HUES48 (cell line): ENCODE measurements around the gene HHAT.

Experiments used
- H3K27ac ChIP-seq: one replicate; pipeline ENCODE4 v1.7.0; 2013; ENCODE audit warnings: low read depth, low read length, inconsistent platforms
- H3K27me3 ChIP-seq: 2 replicates; pipeline ENCODE4 v1.6.1; 2013; ENCODE audit warnings: mild to moderate bottlenecking, low read length; ENCODE audit not compliant: control insufficient read depth, insufficient read depth
- H3K36me3 ChIP-seq: 2 replicates; pipeline ENCODE4 v1.6.1; 2013; ENCODE audit warnings: low read length; ENCODE audit not compliant: control insufficient read depth, insufficient read depth
- H3K4me1 ChIP-seq: 2 replicates; pipeline ENCODE4 v1.6.1; 2013; ENCODE audit warnings: mild to moderate bottlenecking, low read length; ENCODE audit not compliant: control insufficient read depth, insufficient read depth
- H3K4me3 ChIP-seq: 2 replicates; pipeline ENCODE4 v1.5.1; 2013; ENCODE audit warnings: mild to moderate bottlenecking, low read depth, low read length
- H3K9ac ChIP-seq: 2 replicates; pipeline ENCODE4 v1.6.1; 2013; ENCODE audit warnings: mild to moderate bottlenecking, low read depth, low read length, moderate library complexity
- H3K9me3 ChIP-seq: 2 replicates; pipeline ENCODE4 v1.6.1; 2013; ENCODE audit warnings: low read length; ENCODE audit not compliant: control insufficient read depth, insufficient read depth

HHAT gene

GRCh38 chr1:210506689-210507088 is 178.0 kb downstream of the HHAT start:
- Histone ChIP-seq H3K4me3 (no peak overlapping the region), H3K9ac (no peak overlapping the region), H3K27ac (no peak overlapping the region), H3K4me1 (peaks cover 8% of the 10 kb centered on the region; the same call in 1 of the 2 replicates), H3K27me3 (no peaks in the 10 kb centered on the region), H3K36me3 (no peaks in the 10 kb centered on the region), H3K9me3 (no peaks in the 10 kb centered on the region)

DNA sequence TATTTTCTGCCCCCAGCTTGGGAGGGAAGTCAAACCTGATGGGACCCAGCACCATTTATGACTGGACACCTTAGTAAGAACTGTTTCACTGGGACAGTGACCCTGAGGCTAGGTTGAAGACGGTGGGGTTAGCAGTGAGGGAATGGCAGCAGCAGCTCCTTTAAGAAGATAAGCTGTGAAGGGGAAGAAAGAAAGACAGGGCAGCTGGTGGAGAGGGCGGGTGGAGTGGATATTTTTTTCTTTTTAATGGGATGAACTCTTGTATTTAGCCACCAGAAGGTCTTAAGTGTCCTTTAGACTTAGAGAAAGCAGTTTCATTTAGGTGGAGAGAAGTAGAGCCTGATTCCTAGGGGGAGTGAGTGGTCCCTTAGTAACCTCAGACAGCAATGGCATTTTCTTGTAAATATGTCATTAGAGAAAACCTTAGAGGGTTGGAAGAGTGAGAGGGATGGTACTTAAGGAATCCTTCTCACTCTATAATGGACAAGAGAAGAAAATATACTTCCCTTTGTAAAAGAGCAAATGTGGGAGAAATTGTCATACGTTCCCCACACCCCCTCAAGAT is 187.5 kb downstream of the HHAT start:
- Histone ChIP-seq H3K27ac (no peak overlapping the region), H3K4me1 (no peaks in the 10 kb centered on the region), H3K4me3 (no peak overlapping the region), H3K27me3 (no peaks in the 10 kb centered on the region), H3K36me3 (no peaks in the 10 kb centered on the region), H3K9me3 (no peaks in the 10 kb centered on the region), H3K9ac (no peak overlapping the region)

DNA sequence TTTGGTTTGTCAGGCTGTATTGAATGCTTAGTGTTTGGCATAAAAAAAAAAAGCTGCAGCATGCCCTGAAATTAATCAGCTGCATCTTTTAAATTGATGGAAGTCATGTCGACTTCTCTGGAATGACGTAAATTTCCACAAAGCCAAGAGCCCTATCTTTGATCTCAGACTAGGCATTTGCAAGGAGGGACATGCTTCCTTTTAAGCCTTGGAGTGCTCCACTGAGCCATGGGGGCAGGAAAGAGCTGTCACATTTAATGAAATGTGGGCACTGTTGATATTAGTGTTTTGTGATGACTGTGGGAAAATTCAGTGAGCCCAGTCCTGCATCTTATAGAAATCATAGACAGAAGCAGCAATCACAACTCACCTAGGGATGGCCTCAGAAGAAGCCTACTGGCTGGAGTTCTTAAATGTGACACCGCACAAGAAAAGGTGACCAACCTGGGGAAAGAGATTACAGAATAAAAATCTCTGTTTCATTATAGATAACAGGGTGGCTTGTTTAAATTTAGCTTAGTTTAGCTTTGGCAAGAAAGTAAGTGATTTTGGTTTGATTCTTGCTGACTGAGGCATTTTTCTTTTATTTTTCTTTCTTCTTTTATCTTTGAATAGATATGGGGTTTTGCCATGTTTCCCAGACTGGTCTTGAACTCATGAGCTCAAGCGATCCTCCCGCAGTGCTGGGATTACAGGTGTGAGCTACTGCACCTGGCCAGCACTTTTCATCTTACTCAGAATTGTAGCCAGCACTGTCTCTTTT is 188.2 kb downstream of the HHAT start:
- H3K27me3 ChIP-seq: no peaks in the 10 kb centered on the region
- H3K9ac ChIP-seq: no peak overlapping the region
- H3K27ac ChIP-seq: no peak overlapping the region
- H3K4me3 ChIP-seq: no peak overlapping the region
- no peaks in the 10 kb centered on the region for H3K36me3 ChIP-seq
- no peaks in the 10 kb centered on the region for H3K4me1 ChIP-seq
- no peaks in the 10 kb centered on the region for H3K9me3 ChIP-seq

- Histone ChIP-seq H3K9me3 (no peaks in the 10 kb centered on the region), H3K4me3 (no peak overlapping the region), H3K27me3 (no peaks in the 10 kb centered on the region), H3K36me3 (no peaks in the 10 kb centered on the region), H3K27ac (no peak overlapping the region), H3K4me1 (no peaks in the 10 kb centered on the region), H3K9ac (no peak overlapping the region)
These were observed 195.1 kb downstream of the HHAT start for GRCh38 chr1:210523830-210524229.

DNA sequence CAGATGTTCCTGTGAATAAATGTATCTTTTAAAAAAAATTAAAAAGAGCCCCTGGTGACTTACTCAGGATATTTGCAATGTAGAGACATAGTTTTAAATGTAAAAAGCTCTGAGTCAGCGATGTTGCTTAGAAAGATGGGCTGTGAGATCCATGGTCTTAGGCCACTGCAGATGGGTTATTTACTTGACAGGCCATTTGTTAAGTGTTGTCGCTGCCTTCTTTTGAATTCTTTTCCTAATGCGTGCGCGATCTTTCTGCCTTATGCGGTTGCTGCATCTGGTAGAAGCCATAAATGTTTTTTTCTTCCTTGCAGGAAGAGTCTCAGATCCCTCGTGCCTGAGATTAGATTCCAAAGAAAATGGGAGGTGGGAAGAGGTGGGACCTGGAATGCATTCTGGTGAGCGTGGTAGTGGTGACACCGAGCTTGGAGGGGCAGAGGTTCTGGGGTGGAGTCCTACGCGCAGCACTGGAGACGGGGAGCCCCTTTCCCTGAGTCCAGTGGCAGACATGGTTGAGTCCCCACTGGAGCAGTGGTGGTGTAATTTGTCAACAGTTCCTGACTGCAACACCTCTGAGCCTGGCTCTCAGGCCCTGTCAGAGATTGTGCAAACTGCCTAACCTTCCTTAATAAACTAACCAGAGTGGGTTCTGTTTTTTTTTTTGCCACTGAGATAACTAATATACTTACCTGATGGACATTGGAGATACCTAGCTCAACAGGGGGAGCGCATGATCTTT is 197.2 kb downstream of the HHAT start:
- no peaks in the 10 kb centered on the region for H3K36me3 ChIP-seq
- no peak overlapping the region for H3K9ac ChIP-seq
- no peak overlapping the region for H3K4me3 ChIP-seq
- no peak overlapping the region for H3K27ac ChIP-seq
- H3K9me3 ChIP-seq: no peaks in the 10 kb centered on the region
- H3K27me3 ChIP-seq: no peaks in the 10 kb centered on the region
- H3K4me1 ChIP-seq: peaks cover 5% of the 10 kb centered on the region

GRCh38 chr1:210527091-210527490 is 198.4 kb downstream of the HHAT start:
- H3K9me3 ChIP-seq: no peaks in the 10 kb centered on the region
- H3K27ac ChIP-seq: no peak overlapping the region
- no peak overlapping the region for H3K9ac ChIP-seq
- H3K4me3 ChIP-seq: no peak overlapping the region
- no peaks in the 10 kb centered on the region for H3K36me3 ChIP-seq
- no peaks in the 10 kb centered on the region for H3K27me3 ChIP-seq
- H3K4me1 ChIP-seq: peaks cover 5% of the 10 kb centered on the region

DNA sequence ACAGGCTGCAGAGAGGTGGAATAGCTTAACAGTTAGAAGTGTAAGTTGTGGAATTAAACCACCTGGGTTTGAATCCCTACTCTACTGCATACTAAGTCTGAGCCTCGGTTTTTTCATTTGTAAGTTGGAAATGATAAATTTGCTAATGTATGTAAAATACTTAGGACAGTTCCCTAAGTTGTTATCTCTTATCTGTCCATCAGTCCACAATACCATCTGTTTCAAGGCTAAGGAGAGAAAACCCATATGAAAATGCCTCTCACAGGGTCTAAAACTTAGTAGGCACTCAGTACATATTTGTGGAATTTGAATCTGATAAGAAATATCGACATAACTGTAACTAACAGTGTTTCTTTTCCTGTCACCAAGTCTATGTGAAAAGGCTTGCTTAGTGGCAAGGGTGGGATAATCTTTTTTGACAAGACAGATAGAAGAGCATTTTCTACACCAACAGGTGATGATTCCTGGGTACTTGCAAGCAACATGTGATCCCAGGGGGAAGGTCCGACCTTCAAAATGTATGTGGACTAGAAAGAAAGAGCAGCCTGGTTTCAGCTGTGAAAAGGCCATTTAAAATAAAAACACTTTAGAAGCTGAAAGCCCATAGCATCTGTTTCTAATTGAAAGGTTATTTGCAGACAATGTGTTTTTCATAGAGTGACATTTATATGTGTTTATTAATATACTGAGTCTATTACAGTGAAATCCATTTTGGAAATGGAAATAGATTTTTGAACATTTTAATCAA is 202.9 kb downstream of the HHAT start:
- H3K9ac ChIP-seq: no peak overlapping the region
- no peaks in the 10 kb centered on the region for H3K36me3 ChIP-seq
- H3K4me3 ChIP-seq: no peak overlapping the region
- no peaks in the 10 kb centered on the region for H3K27me3 ChIP-seq
- H3K9me3 ChIP-seq: no peaks in the 10 kb centered on the region
- H3K27ac ChIP-seq: no peak overlapping the region
- peaks cover 16% of the 10 kb centered on the region for H3K4me1 ChIP-seq

DNA sequence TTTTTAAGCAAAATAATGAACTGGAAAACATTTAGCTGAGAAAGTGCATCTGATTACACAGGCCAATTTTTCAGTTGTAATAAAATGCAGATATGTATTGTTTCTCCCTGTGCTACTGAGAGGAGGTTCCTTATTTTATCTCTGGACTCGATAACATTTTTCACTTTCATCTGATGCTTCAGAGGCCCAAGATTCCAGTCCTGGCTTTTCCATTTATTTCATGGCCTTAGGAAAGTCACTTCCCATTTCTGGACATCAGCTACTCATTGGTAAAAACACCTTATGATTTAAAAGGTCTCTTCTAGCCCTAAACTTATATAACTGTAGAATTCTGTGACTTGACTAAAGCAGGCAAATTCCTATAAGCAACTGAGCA is 203.5 kb downstream of the HHAT start:
- Histone ChIP-seq H3K4me1 (peaks cover 16% of the 10 kb centered on the region), H3K36me3 (no peaks in the 10 kb centered on the region), H3K9ac (no peak overlapping the region), H3K4me3 (no peak overlapping the region), H3K9me3 (no peaks in the 10 kb centered on the region), H3K27me3 (no peaks in the 10 kb centered on the region), H3K27ac (no peak overlapping the region)

GRCh38 chr1:210535761-210536160 is 207.1 kb downstream of the HHAT start:
- Histone ChIP-seq H3K4me3 (no peak overlapping the region), H3K27ac (no peak overlapping the region), H3K9ac (no peak overlapping the region), H3K36me3 (no peaks in the 10 kb centered on the region), H3K4me1 (peaks cover 11% of the 10 kb centered on the region; the same call in 1 of the 2 replicates), H3K9me3 (no peaks in the 10 kb centered on the region), H3K27me3 (no peaks in the 10 kb centered on the region)

DNA sequence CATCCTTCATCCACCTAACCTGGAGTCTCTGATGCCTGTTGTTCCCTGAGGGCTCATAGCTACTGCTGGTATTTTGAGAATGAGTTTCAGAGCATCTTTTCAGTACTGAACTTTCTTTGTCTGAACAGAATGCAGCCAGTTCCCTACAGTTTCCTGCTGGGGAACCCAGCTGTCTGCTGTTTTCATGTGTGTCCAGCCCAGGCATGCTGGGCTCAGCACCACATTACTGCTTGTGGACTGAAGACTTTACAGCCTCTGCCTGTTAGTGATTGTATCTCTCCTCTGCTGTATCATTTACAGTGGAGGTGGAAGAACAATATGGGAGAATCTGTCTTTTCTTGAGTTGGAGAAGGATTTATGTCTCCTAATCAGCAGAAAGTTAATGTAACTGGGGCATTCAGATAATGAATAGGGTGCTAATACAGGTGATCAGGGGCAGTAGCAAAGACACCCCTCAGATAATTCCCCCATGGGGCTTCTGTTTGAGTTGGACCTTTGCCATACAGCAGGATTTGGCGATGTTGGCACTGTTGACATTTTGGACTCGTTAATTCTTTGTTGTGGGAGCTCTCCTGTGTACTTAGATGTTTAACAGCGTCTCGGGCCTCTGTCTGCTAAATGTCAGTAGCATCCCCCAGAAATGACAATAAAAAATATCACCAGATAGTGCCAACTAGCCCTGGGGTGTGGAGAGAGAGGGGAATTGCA is 207.7 kb downstream of the HHAT start:
- Histone ChIP-seq H3K9me3 (no peaks in the 10 kb centered on the region), H3K9ac (no peak overlapping the region), H3K4me3 (no peak overlapping the region), H3K27me3 (no peaks in the 10 kb centered on the region), H3K27ac (no peak overlapping the region), H3K4me1 (peaks cover 11% of the 10 kb centered on the region; the same call in 1 of the 2 replicates), H3K36me3 (no peaks in the 10 kb centered on the region)
